ENCODE results near the gene KRT6A.
"Not testable (repeated sequence)": the region's sequence is repeated elsewhere in the genome, so short reads cannot be mapped to it uniquely, and the experiment has no call there.

The KRT6A gene

GRCh38 chr12:52454411-52455201 is 38.5 kb downstream of the KRT6A start:
- no peak for DNase-seq

- no peak for DNase-seq
These were observed 41.0 kb downstream of the KRT6A start, which contains the start of gene KRT6B for GRCh38 chr12:52452101-52452500. TSS of gene KRT6B (minus strand) at chr12:52452146. CDS start at chr12:52452078, 68 bp downstream.

- DNase-seq: no peak
These were observed 44.8 kb downstream of the KRT6A start for GRCh38 chr12:52448228-52448627.

- DNase-seq: not testable (repeated sequence)
These were observed 45.9 kb downstream of the KRT6A start for GRCh38 chr12:52447196-52447595.

- DNase-seq: no peak
These were observed 46.6 kb downstream of the KRT6A start for GRCh38 chr12:52446367-52447045.

GRCh38 chr12:52445876-52446275 is 47.2 kb downstream of the KRT6A start:
- DNase-seq: no peak

- DNase-seq: no peak
These were observed 48.1 kb downstream of the KRT6A start for GRCh38 chr12:52444647-52445595.

- DNase-seq: no peak
These were observed 49.1 kb downstream of the KRT6A start for GRCh38 chr12:52443966-52444365.

- no peak for DNase-seq
These were observed 50.4 kb downstream of the KRT6A start for GRCh38 chr12:52442600-52443061.

- no peak for DNase-seq
These were observed 51.6 kb downstream of the KRT6A start for GRCh38 chr12:52441320-52441911.

GRCh38 chr12:52440821-52441319 is 52.2 kb downstream of the KRT6A start:
- no peak for DNase-seq

- no peak for DNase-seq
These were observed 53.2 kb downstream of the KRT6A start for GRCh38 chr12:52439845-52440244.

- DNase-seq: no peak
These were observed 53.6 kb downstream of the KRT6A start for GRCh38 chr12:52439420-52439819.

- no peak for DNase-seq
These were observed 54.5 kb downstream of the KRT6A start for GRCh38 chr12:52438305-52439301.

- no peak for DNase-seq
These were observed 55.5 kb downstream of the KRT6A start for GRCh38 chr12:52437508-52437907.
